ENCODE measurements around the gene PDIK1L. TPM values are rescaled to one million over a fixed set of nuclear protein-coding genes. Genes with fewer than 3 reads are reported as not detected.

PDIK1L gene
- total and polyA plus RNA-seq, 2 experiments from 2014 or later, result 2.6 to 16.8 TPM

DNA sequence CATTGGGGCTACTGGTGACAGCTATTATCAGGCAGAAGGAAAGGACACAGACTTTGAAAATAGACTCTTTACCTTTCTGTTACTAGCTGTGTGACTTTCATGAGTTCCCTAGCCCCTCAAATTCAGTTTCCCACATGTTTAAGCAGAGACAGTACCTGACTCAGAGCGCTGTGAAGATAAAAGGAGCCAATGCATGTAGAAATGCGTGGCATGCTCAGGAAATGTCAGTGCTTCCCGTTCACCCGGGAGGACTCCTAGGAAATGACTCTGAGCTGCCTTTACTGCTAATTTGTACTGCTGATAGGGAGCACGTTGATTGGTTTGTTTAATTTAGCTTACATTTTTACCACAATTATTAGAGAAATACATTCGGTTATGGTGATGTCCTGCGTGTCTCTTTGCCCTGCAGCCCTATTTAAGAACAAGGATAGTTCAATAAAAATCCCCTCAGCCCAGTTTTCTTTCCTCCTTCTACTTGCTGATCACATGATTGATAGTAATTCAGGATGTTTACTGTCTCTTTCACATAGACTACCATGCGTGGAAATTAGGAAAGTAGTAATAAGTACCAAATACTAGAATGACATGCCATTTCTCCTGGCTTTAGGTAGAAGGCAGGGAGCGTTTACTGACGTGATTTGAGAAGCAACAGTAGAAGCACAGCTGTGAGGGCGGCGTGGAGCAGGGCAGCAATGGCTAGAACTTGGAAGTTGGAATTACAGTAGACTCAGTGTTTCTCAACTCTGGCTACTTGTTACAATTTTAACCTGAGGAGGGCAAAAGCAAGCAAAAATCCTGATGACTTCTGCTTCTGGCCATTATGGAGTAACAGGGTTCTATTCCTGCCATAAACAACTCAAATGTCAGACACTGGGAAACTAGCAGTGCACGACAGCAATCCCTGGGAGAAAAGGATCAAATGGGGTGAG lies 15.9 kb downstream of the PDIK1L start:
- H3K4me2 ChIP-seq, result no peak overlapping the region
- H3K9me3 ChIP-seq (ENCODE audit: low read depth), result no peaks in the 10 kb centered on the region

DNA sequence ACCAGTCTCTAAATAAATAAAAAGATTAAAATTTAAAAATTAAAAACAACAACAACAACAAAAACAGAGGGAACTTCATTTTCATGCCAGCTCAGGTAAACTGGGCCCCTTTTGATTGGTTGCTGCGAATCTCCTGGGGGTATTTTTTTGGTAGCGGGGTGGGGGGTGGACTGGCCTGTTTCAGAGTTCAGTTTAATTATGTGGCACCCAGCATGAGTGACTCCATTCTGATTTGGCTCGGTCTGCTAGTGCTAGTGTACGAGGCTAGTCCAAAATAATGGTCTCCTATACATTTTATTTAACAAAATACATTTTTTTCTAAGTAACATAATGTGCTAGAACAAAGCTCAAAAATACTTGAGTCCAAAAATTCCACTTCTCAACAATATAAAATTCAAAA lies 18.2 kb downstream of the PDIK1L start:
- 96% methylated on average over 4 of the region's 4 CpGs for WGBS (ENCODE audit: low lambda C conversion rate, missing lambda C conversion rate)
- no peaks in the 10 kb centered on the region for H3K9me2 ChIP-seq (replicated peaks; ENCODE audit: insufficient read depth)
- H3K79me2 ChIP-seq, result peaks cover 2% of the 10 kb centered on the region
- H2AFZ ChIP-seq, result no peak overlapping the region
- no peak overlapping the region for H3K27ac ChIP-seq
- no peak overlapping the region for H3K4me3 ChIP-seq
- no peaks in the 10 kb centered on the region for H3K9me3 ChIP-seq (ENCODE audit: low read depth)
- H3K4me1 ChIP-seq (ENCODE audit: insufficient read depth), result peaks cover 3% of the 10 kb centered on the region
- no peak overlapping the region for H3K4me2 ChIP-seq
- TF ChIP-seq, protein P1, sequence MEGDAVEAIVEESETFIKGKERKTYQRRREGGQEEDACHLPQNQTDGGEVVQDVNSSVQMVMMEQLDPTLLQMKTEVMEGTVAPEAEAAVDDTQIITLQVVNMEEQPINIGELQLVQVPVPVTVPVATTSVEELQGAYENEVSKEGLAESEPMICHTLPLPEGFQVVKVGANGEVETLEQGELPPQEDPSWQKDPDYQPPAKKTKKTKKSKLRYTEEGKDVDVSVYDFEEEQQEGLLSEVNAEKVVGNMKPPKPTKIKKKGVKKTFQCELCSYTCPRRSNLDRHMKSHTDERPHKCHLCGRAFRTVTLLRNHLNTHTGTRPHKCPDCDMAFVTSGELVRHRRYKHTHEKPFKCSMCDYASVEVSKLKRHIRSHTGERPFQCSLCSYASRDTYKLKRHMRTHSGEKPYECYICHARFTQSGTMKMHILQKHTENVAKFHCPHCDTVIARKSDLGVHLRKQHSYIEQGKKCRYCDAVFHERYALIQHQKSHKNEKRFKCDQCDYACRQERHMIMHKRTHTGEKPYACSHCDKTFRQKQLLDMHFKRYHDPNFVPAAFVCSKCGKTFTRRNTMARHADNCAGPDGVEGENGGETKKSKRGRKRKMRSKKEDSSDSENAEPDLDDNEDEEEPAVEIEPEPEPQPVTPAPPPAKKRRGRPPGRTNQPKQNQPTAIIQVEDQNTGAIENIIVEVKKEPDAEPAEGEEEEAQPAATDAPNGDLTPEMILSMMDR (IDR thresholded peaks at IDR 0.05; ENCODE audit: poor library complexity), result no peak
- TF ChIP-seq EZH2 (IDR thresholded peaks at IDR 0.05; ENCODE audit: borderline replicate concordance), result no peak
- no peak for TF ChIP-seq EZH2phosphoT487 (IDR thresholded peaks at IDR 0.05; ENCODE audit: low read depth, severe bottlenecking, unreplicated experiment)
- H3K36me3 ChIP-seq (replicated peaks; ENCODE audit: insufficient read depth, low read depth), result no peaks in the 10 kb centered on the region
- no peaks in the 10 kb centered on the region for H4K20me1 ChIP-seq (ENCODE audit: insufficient read depth, poor library complexity, severe bottlenecking)
- H3K27me3 ChIP-seq, result no peaks in the 10 kb centered on the region
- DNase-seq (ENCODE audit: low spot score), result no peak

More for the DNA sequence above, 15.9 kb downstream of the PDIK1L start:
- Histone ChIP-seq H4K20me1 (ENCODE audit: insufficient read depth, poor library complexity, severe bottlenecking) (no peaks in the 10 kb centered on the region), H3K27ac (peak overlapping the region; percentile 64), H3K9me2 (replicated peaks; ENCODE audit: insufficient read depth) (no peaks in the 10 kb centered on the region), H3K4me3 (no peak overlapping the region), H3K79me2 (peaks cover 13% of the 10 kb centered on the region), H3K27me3 (no peaks in the 10 kb centered on the region), H3K4me1 (ENCODE audit: insufficient read depth) (peaks cover 3% of the 10 kb centered on the region), H3K36me3 (replicated peaks; ENCODE audit: insufficient read depth, low read depth) (no peaks in the 10 kb centered on the region), H2AFZ (no peak overlapping the region)
- 51% methylated on average over 13 of the region's 13 CpGs for WGBS (ENCODE audit: low lambda C conversion rate, missing lambda C conversion rate)
- DNase-seq (ENCODE audit: low spot score), result no peak
- TF ChIP-seq EZH2phosphoT487 (IDR thresholded peaks at IDR 0.05; ENCODE audit: low read depth, severe bottlenecking, unreplicated experiment), result no peak
- TF ChIP-seq, protein P1 (IDR thresholded peaks at IDR 0.05; ENCODE audit: poor library complexity), result no peak
- no peak for TF ChIP-seq EZH2 (IDR thresholded peaks at IDR 0.05; ENCODE audit: borderline replicate concordance)

DNA sequence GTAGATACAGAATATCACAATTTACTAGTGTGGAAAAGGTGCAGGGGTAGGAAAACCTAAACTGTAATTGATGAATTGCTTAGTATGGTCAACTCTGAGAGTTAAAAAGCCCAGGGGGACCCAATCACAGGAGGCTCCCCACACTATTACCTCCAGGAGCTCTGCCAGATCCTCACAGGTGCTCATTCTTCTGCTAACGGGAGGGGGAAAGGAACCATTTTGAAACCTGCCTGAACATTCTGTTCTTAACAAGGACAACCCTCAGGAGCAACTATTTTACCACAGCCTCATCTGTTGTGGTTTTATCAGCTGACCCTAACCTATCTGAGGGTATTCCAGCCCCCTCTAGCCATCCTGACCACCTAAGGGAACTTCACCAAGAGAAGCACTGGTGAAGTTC lies 19.1 kb downstream of the PDIK1L start:
- TF ChIP-seq, protein P1 (IDR thresholded peaks at IDR 0.05; ENCODE audit: poor library complexity), result no peak
- TF ChIP-seq EZH2 (IDR thresholded peaks at IDR 0.05; ENCODE audit: borderline replicate concordance) (no peak), EZH2phosphoT487 (IDR thresholded peaks at IDR 0.05; ENCODE audit: low read depth, severe bottlenecking, unreplicated experiment) (no peak)
- no peaks in the 10 kb centered on the region for H3K9me2 ChIP-seq (replicated peaks; ENCODE audit: insufficient read depth)
- DNase-seq (ENCODE audit: low spot score), result no peak
- H4K20me1 ChIP-seq (ENCODE audit: insufficient read depth, poor library complexity, severe bottlenecking), result no peaks in the 10 kb centered on the region
- 76% methylated on average over 1 of the region's 1 CpG for WGBS (ENCODE audit: low lambda C conversion rate, missing lambda C conversion rate)
- H3K36me3 ChIP-seq (replicated peaks; ENCODE audit: insufficient read depth, low read depth), result no peaks in the 10 kb centered on the region
- H3K27ac ChIP-seq, result no peak overlapping the region
- peaks cover 3% of the 10 kb centered on the region for H3K4me1 ChIP-seq (ENCODE audit: insufficient read depth)
- H3K9me3 ChIP-seq (ENCODE audit: low read depth), result no peaks in the 10 kb centered on the region
- H3K79me2 ChIP-seq, result no peaks in the 10 kb centered on the region
- no peak overlapping the region for H3K4me3 ChIP-seq
- no peak overlapping the region for H2AFZ ChIP-seq
- no peaks in the 10 kb centered on the region for H3K27me3 ChIP-seq
- no peak overlapping the region for H3K4me2 ChIP-seq
